ENCODE measurements around the gene ATP2C2.

GRCh38 chr16:84408856-84409255 is 40.5 kb downstream of the ATP2C2 start:
- TF ChIP-seq, protein P1, sequence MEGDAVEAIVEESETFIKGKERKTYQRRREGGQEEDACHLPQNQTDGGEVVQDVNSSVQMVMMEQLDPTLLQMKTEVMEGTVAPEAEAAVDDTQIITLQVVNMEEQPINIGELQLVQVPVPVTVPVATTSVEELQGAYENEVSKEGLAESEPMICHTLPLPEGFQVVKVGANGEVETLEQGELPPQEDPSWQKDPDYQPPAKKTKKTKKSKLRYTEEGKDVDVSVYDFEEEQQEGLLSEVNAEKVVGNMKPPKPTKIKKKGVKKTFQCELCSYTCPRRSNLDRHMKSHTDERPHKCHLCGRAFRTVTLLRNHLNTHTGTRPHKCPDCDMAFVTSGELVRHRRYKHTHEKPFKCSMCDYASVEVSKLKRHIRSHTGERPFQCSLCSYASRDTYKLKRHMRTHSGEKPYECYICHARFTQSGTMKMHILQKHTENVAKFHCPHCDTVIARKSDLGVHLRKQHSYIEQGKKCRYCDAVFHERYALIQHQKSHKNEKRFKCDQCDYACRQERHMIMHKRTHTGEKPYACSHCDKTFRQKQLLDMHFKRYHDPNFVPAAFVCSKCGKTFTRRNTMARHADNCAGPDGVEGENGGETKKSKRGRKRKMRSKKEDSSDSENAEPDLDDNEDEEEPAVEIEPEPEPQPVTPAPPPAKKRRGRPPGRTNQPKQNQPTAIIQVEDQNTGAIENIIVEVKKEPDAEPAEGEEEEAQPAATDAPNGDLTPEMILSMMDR (IDR thresholded peaks at IDR 0.05; ENCODE audit: borderline replicate concordance, extremely low read depth, low read length, poor library complexity, severe bottlenecking) = no peak
- no peak for TF ChIP-seq EZH2 (IDR thresholded peaks at IDR 0.05; ENCODE audit: borderline replicate concordance, low read depth, low read length, severe bottlenecking)
